ENCODE results near the gene TCL1B. TPM values are rescaled to one million over a fixed set of nuclear protein-coding genes. Genes with fewer than 3 reads are reported as not detected.
"Not testable (repeated sequence)": the region's sequence is repeated elsewhere in the genome, so short reads cannot be mapped to it uniquely, and the experiment has no call there.

The TCL1B gene
- total RNA-seq, 4 donors from 2014 or later = not detected

GRCh38 chr14:95664546-95664945 is 21.7 kb upstream of the TCL1B start:
- H3K9me3 ChIP-seq = no peaks in the 10 kb centered on the region
- no peak overlapping the region for H3K27ac ChIP-seq
- ATAC-seq = no peak
- 46 to 100% methylated on average over 2 to 3 of the region's 8 CpGs for WGBS, 2 donors (ENCODE audit: low coverage in 1 of 2)
- no peak overlapping the region for H3K4me3 ChIP-seq
- peaks cover 20% of the 10 kb centered on the region for H3K27me3 ChIP-seq
- no peaks in the 10 kb centered on the region for H3K36me3 ChIP-seq
- peaks cover 0 to 16% (median 0%) of the 10 kb centered on the region in 3 donors for H3K4me1 ChIP-seq
- TF ChIP-seq EP300 (IDR thresholded peaks at IDR 0.05) = no peak
- TF ChIP-seq POLR2A (IDR thresholded peaks at IDR 0.05) = no peak
- no peak for TF ChIP-seq POLR2AphosphoS5 (IDR thresholded peaks at IDR 0.05)
- TF ChIP-seq CTCF (IDR thresholded peaks at IDR 0.05) = no peak

- not testable (repeated sequence) for ATAC-seq, H3K27ac ChIP-seq, H3K36me3 ChIP-seq, H3K9me3 ChIP-seq, H3K4me3 ChIP-seq
- WGBS, 2 donors (ENCODE audit: low coverage in 1 of 2) = 45 to 60% methylated on average over 2 to 8 of the region's 8 CpGs
- Histone ChIP-seq H3K27me3 (peaks cover 10% of the 10 kb centered on the region), H3K4me1 (peaks cover 0 to 16% (median 0%) of the 10 kb centered on the region in 3 donors)
These were observed 20.7 kb upstream of the TCL1B start for GRCh38 chr14:95665530-95665929.

GRCh38 chr14:95666450-95666849 is 19.8 kb upstream of the TCL1B start:
- 80% methylated on average over 3 of the region's 5 CpGs for WGBS, 2 donors (ENCODE audit: low coverage in 1 of 2)
- TF ChIP-seq CTCF (IDR thresholded peaks at IDR 0.05) (no peak), EP300 (IDR thresholded peaks at IDR 0.05) (no peak), POLR2A (IDR thresholded peaks at IDR 0.05) (no peak), POLR2AphosphoS5 (IDR thresholded peaks at IDR 0.05) (no peak)
- no peak for ATAC-seq

GRCh38 chr14:95667249-95667693 is 19.0 kb upstream of the TCL1B start:
- Histone ChIP-seq H3K27ac (no peak overlapping the region), H3K4me1 (peaks cover 0 to 16% (median 0%) of the 10 kb centered on the region in 3 donors), H3K27me3 (peaks cover 7% of the 10 kb centered on the region), H3K4me3 (no peak overlapping the region), H3K9me3 (no peaks in the 10 kb centered on the region), H3K36me3 (no peaks in the 10 kb centered on the region)
- no peak for TF ChIP-seq CTCF (IDR thresholded peaks at IDR 0.05)
- no peak for TF ChIP-seq POLR2A (IDR thresholded peaks at IDR 0.05)
- TF ChIP-seq POLR2AphosphoS5 (IDR thresholded peaks at IDR 0.05) = no peak
- no peak for TF ChIP-seq EP300 (IDR thresholded peaks at IDR 0.05)
- WGBS, 2 donors (ENCODE audit: low coverage in 1 of 2) = 36 to 39% methylated on average over 2 of the region's 3 CpGs
- ATAC-seq = no peak

More at GRCh38 chr14:95666450-95666849, 19.8 kb upstream of the TCL1B start:
- no peaks in the 10 kb centered on the region for H3K9me3 ChIP-seq
- H3K36me3 ChIP-seq = no peaks in the 10 kb centered on the region
- no peak overlapping the region for H3K4me3 ChIP-seq
- peaks cover 7% of the 10 kb centered on the region for H3K27me3 ChIP-seq
- H3K4me1 ChIP-seq = peaks cover 0 to 16% (median 0%) of the 10 kb centered on the region in 3 donors
- H3K27ac ChIP-seq = no peak overlapping the region

- no peak for ATAC-seq
- H3K4me3 ChIP-seq = no peak overlapping the region
- H3K36me3 ChIP-seq = no peaks in the 10 kb centered on the region
- H3K27ac ChIP-seq = no peak overlapping the region
- no peak for TF ChIP-seq CTCF (IDR thresholded peaks at IDR 0.05)
- no peak for TF ChIP-seq EP300 (IDR thresholded peaks at IDR 0.05)
- no peak for TF ChIP-seq POLR2AphosphoS5 (IDR thresholded peaks at IDR 0.05)
- TF ChIP-seq POLR2A (IDR thresholded peaks at IDR 0.05) = no peak
- WGBS, 2 donors (ENCODE audit: low coverage in 1 of 2) = 75 to 80% methylated on average over 1 to 9 of the region's 10 CpGs
- peaks cover 7% of the 10 kb centered on the region for H3K27me3 ChIP-seq
- H3K4me1 ChIP-seq = peaks cover 0 to 6% (median 0%) of the 10 kb centered on the region in 3 donors
- H3K9me3 ChIP-seq = no peaks in the 10 kb centered on the region
These were observed 17.9 kb upstream of the TCL1B start for GRCh38 chr14:95668235-95668772.

Measured in gastroesophageal sphincter (tissue), 4 donors.